C4-2B (cell line): ENCODE results near the gene KIF23.

ENCODE experiments used
- ZFX ChIP-seq: fragments of 450-650 bp; IDR thresholded peaks from 2 replicates; pipeline ENCODE4 v1.6.1; 2017
- TF ChIP-seq, protein P1 (sequence below): fragments of 450-650 bp; conservative IDR thresholded peaks from 2 replicates; pipeline ENCODE4 v1.5.1; 2017; ENCODE audit warnings: mild to moderate bottlenecking

DNA sequence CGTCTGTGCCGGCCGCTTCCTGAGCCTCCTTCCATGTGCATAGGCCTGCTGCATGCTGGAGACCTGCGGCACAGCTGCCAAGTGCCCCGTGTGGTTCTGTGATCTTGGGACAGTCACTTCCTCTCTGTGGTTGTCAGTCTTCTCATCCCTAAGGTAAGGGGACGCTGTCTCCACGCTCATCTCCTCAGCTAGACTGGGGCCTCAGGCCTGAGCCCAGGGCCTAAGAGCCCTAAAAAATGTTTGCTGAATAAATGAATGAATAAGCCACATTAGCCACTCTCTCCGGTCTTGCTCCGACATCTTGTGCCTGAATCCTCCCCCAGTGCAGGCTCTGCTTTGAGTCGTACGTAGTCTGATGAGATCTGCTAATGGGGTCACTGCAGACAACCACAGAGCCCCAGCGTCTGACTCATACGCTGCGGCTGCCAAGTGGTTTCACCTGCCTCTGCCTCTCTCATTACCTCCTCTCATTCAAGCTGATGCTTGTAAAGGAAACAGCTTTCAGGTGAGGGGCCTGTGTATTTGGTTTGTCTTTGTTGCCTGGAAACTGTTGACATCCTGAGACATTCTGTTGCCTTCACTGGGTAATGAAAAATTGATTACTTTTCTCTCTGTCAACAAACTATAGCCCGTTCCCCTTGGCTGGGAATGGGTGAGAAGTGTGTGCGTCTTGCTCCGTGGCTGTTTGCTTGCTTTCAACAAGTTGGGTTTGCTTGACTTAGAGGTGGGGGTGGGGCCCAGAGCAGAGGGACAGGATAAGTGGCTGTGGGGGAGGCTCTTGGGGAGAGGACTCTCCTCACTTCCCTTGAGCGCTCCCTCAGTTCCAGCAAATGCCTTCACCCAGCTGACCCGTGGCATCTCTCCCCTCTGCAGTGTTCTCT, 54.3 kb downstream of the KIF23 start:
- TF ChIP-seq, protein P1, sequence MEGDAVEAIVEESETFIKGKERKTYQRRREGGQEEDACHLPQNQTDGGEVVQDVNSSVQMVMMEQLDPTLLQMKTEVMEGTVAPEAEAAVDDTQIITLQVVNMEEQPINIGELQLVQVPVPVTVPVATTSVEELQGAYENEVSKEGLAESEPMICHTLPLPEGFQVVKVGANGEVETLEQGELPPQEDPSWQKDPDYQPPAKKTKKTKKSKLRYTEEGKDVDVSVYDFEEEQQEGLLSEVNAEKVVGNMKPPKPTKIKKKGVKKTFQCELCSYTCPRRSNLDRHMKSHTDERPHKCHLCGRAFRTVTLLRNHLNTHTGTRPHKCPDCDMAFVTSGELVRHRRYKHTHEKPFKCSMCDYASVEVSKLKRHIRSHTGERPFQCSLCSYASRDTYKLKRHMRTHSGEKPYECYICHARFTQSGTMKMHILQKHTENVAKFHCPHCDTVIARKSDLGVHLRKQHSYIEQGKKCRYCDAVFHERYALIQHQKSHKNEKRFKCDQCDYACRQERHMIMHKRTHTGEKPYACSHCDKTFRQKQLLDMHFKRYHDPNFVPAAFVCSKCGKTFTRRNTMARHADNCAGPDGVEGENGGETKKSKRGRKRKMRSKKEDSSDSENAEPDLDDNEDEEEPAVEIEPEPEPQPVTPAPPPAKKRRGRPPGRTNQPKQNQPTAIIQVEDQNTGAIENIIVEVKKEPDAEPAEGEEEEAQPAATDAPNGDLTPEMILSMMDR = no peak
- TF ChIP-seq ZFX = peak; percentile 46; the same call in 1 of the 2 replicates
